ENCODE results near the gene CLCNKB.

Gene CLCNKB

GRCh38 chr1:16092097-16092922 lies 48.7 kb downstream of the CLCNKB start:
- DNase-seq (ENCODE audit: low read depth in 3 of 3, low spot score in 1 of 3) = no peak

- no peak for DNase-seq (ENCODE audit: low read depth in 3 of 3, low spot score in 1 of 3)
These were observed 49.4 kb downstream of the CLCNKB start for GRCh38 chr1:16092923-16093511.

GRCh38 chr1:16093611-16094010 lies 50.0 kb downstream of the CLCNKB start:
- DNase-seq (ENCODE audit: low read depth in 3 of 3, low spot score in 1 of 3) = no peak

- no peak for DNase-seq (ENCODE audit: low read depth in 3 of 3, low spot score in 1 of 3)
These were observed 51.0 kb downstream of the CLCNKB start for GRCh38 chr1:16094453-16095158.

- DNase-seq (ENCODE audit: low read depth in 3 of 3, low spot score in 1 of 3) = no peak
These were observed 51.9 kb downstream of the CLCNKB start for GRCh38 chr1:16095447-16095846.

GRCh38 chr1:16099412-16099811 lies 55.8 kb downstream of the CLCNKB start:
- DNase-seq (ENCODE audit: low read depth in 3 of 3, low spot score in 1 of 3) = no peak

- no peak for DNase-seq (ENCODE audit: low read depth in 3 of 3, low spot score in 1 of 3)
These were observed 58.0 kb downstream of the CLCNKB start for GRCh38 chr1:16101623-16102022.

Data from stimulated activated CD4-positive, alpha-beta T cell treated with anti-CD3 and anti-CD28 coated beads, TNF-alpha, amount 100 ng/mL, for 1 hour (primary cell).